Stimulated activated naive CD8-positive, alpha-beta T cell treated with anti-CD3 and anti-CD28 coated beads, Interleukin-15, Interleukin-2, amounts not matched to agents 100 ng/mL and 50 ng/mL, for 24 hours (primary cell): ENCODE results near the gene PIGR.
A peak's percentile ranks its signal among the peaks of the same experiment; 100 is the strongest.

Experiments used
- H3K27ac Mint-ChIP-seq: one replicate; pipeline ENCODE4 v1.8.0; 2021; ENCODE audit warnings: mild to moderate bottlenecking, mixed read lengths
- H3K27me3 Mint-ChIP-seq: one replicate; pipeline ENCODE4 v1.8.0; 2021; ENCODE audit warnings: mixed read lengths
- H3K36me3 Mint-ChIP-seq: one replicate; pipeline ENCODE4 v1.8.0; 2021; ENCODE audit warnings: low read depth, mixed read lengths
- H3K4me1 Mint-ChIP-seq: one replicate; pipeline ENCODE4 v1.8.0; 2021; ENCODE audit warnings: low read depth, mixed read lengths
- H3K4me3 Mint-ChIP-seq: one replicate; pipeline ENCODE4 v1.8.0; 2021; ENCODE audit warnings: mild to moderate bottlenecking, mixed read lengths
- H3K9me3 Mint-ChIP-seq: one replicate; pipeline ENCODE4 v1.8.0; 2021; ENCODE audit warnings: mixed read lengths

The PIGR gene

GRCh38 chr1:206913766-206914537 is 32.3 kb downstream of the PIGR start:
- no peak overlapping the region for H3K4me3 Mint-ChIP-seq
- no peaks in the 10 kb centered on the region for H3K9me3 Mint-ChIP-seq
- no peaks in the 10 kb centered on the region for H3K27me3 Mint-ChIP-seq
- H3K36me3 Mint-ChIP-seq, result peaks cover 53% of the 10 kb centered on the region
- peaks cover 90% of the 10 kb centered on the region for H3K4me1 Mint-ChIP-seq
- peak overlapping the region; percentile 57 for H3K27ac Mint-ChIP-seq

GRCh38 chr1:206912445-206913095 is 33.7 kb downstream of the PIGR start:
- Mint-ChIP-seq H3K9me3 (no peaks in the 10 kb centered on the region), H3K4me3 (no peak overlapping the region), H3K36me3 (peaks cover 55% of the 10 kb centered on the region), H3K4me1 (peaks cover 92% of the 10 kb centered on the region), H3K27ac (no peak overlapping the region), H3K27me3 (no peaks in the 10 kb centered on the region)

GRCh38 chr1:206911064-206911663 is 35.1 kb downstream of the PIGR start:
- Mint-ChIP-seq H3K27ac (peak overlapping the region; percentile 59), H3K4me3 (no peak overlapping the region), H3K4me1 (peaks cover 92% of the 10 kb centered on the region), H3K9me3 (no peaks in the 10 kb centered on the region), H3K36me3 (peaks cover 48% of the 10 kb centered on the region), H3K27me3 (no peaks in the 10 kb centered on the region)

- peaks cover 92% of the 10 kb centered on the region for H3K4me1 Mint-ChIP-seq
- peaks cover 43% of the 10 kb centered on the region for H3K36me3 Mint-ChIP-seq
- H3K9me3 Mint-ChIP-seq, result no peaks in the 10 kb centered on the region
- peak overlapping the region; percentile 41 for H3K4me3 Mint-ChIP-seq
- H3K27ac Mint-ChIP-seq, result no peak overlapping the region
- no peaks in the 10 kb centered on the region for H3K27me3 Mint-ChIP-seq
Measured at GRCh38 chr1:206909883-206910318, 36.4 kb downstream of the PIGR start.

GRCh38 chr1:206909161-206909882 is 36.9 kb downstream of the PIGR start:
- no peaks in the 10 kb centered on the region for H3K27me3 Mint-ChIP-seq
- H3K36me3 Mint-ChIP-seq, result peaks cover 43% of the 10 kb centered on the region
- H3K27ac Mint-ChIP-seq, result peak overlapping the region; percentile 19
- H3K4me1 Mint-ChIP-seq, result peaks cover 92% of the 10 kb centered on the region
- H3K4me3 Mint-ChIP-seq, result peak overlapping the region; percentile 61
- no peaks in the 10 kb centered on the region for H3K9me3 Mint-ChIP-seq

GRCh38 chr1:206908038-206908437 is 38.2 kb downstream of the PIGR start:
- Mint-ChIP-seq H3K27ac (peak overlapping the region; percentile 53), H3K27me3 (no peaks in the 10 kb centered on the region), H3K36me3 (peaks cover 56% of the 10 kb centered on the region), H3K4me1 (peaks cover 92% of the 10 kb centered on the region), H3K9me3 (no peaks in the 10 kb centered on the region), H3K4me3 (no peak overlapping the region)

- Mint-ChIP-seq H3K4me3 (no peak overlapping the region), H3K27ac (no peak overlapping the region), H3K36me3 (peaks cover 57% of the 10 kb centered on the region), H3K4me1 (peaks cover 92% of the 10 kb centered on the region), H3K9me3 (no peaks in the 10 kb centered on the region), H3K27me3 (no peaks in the 10 kb centered on the region)
Measured at GRCh38 chr1:206907304-206907991, 38.8 kb downstream of the PIGR start.

GRCh38 chr1:206905295-206906164 is 40.7 kb downstream of the PIGR start:
- peak overlapping the region; percentile 20 for H3K4me3 Mint-ChIP-seq
- H3K9me3 Mint-ChIP-seq, result no peaks in the 10 kb centered on the region
- peaks cover 65% of the 10 kb centered on the region for H3K36me3 Mint-ChIP-seq
- peak overlapping the region; percentile 90 for H3K27ac Mint-ChIP-seq
- H3K4me1 Mint-ChIP-seq, result peaks cover 92% of the 10 kb centered on the region
- no peaks in the 10 kb centered on the region for H3K27me3 Mint-ChIP-seq

- no peaks in the 10 kb centered on the region for H3K9me3 Mint-ChIP-seq
- peaks cover 66% of the 10 kb centered on the region for H3K36me3 Mint-ChIP-seq
- H3K4me3 Mint-ChIP-seq, result no peak overlapping the region
- peaks cover 92% of the 10 kb centered on the region for H3K4me1 Mint-ChIP-seq
- H3K27me3 Mint-ChIP-seq, result no peaks in the 10 kb centered on the region
- H3K27ac Mint-ChIP-seq, result peak overlapping the region; percentile 90
Measured at GRCh38 chr1:206904423-206905142, 41.7 kb downstream of the PIGR start.

GRCh38 chr1:206903687-206904086 is 42.6 kb downstream of the PIGR start:
- H3K27ac Mint-ChIP-seq, result peak overlapping the region; percentile 39
- H3K27me3 Mint-ChIP-seq, result no peaks in the 10 kb centered on the region
- H3K9me3 Mint-ChIP-seq, result no peaks in the 10 kb centered on the region

GRCh38 chr1:206902702-206903101 is 43.6 kb downstream of the PIGR start:
- no peaks in the 10 kb centered on the region for H3K27me3 Mint-ChIP-seq
- H3K27ac Mint-ChIP-seq, result no peak overlapping the region
- H3K4me1 Mint-ChIP-seq, result peaks cover 96% of the 10 kb centered on the region
- no peaks in the 10 kb centered on the region for H3K9me3 Mint-ChIP-seq
- no peak overlapping the region for H3K4me3 Mint-ChIP-seq
- peaks cover 55% of the 10 kb centered on the region for H3K36me3 Mint-ChIP-seq

More at GRCh38 chr1:206903687-206904086, 42.6 kb downstream of the PIGR start:
- peaks cover 63% of the 10 kb centered on the region for H3K36me3 Mint-ChIP-seq
- peaks cover 95% of the 10 kb centered on the region for H3K4me1 Mint-ChIP-seq
- H3K4me3 Mint-ChIP-seq, result no peak overlapping the region

GRCh38 chr1:206901944-206902343 is 44.3 kb downstream of the PIGR start:
- H3K27ac Mint-ChIP-seq, result peak overlapping the region; percentile 3
- peaks cover 97% of the 10 kb centered on the region for H3K4me1 Mint-ChIP-seq
- no peaks in the 10 kb centered on the region for H3K27me3 Mint-ChIP-seq
- peaks cover 55% of the 10 kb centered on the region for H3K36me3 Mint-ChIP-seq
- no peaks in the 10 kb centered on the region for H3K9me3 Mint-ChIP-seq
- no peak overlapping the region for H3K4me3 Mint-ChIP-seq

- Mint-ChIP-seq H3K4me1 (peaks cover 97% of the 10 kb centered on the region), H3K9me3 (no peaks in the 10 kb centered on the region), H3K27me3 (no peaks in the 10 kb centered on the region), H3K4me3 (no peak overlapping the region), H3K36me3 (peaks cover 45% of the 10 kb centered on the region), H3K27ac (no peak overlapping the region)
Measured at GRCh38 chr1:206900149-206900548, 46.1 kb downstream of the PIGR start.
